NCI-H82 treated with DMSO at 0.1 percent for 48 hours (cell line): ENCODE measurements around the gene UNC5CL.

Experiments
- DNase-seq: peaks from one replicate; lab custom pipeline; 2025; ENCODE audit not compliant: unreplicated experiment; lab: John Stamatoyannopoulos, UW

The UNC5CL gene

DNA sequence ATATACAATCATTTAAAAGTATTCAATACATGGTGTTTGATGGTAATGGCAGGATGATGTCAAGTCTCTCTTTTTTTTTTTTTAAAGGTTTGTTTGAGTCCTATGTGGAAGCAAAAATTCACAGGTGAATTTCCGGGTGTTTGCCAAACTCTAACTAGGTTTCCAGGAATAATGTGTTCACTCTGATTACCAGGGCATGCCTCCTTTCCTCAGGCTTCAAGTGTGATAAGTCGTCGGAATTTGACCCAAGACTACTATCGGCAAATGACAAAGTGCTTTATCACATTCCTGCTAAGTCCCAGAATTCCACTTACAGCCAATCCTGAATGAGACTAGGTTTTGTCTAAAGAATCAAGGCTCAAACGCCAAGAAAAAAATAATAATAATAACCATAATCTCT is 25.8 kb upstream of the UNC5CL start:
- DNase-seq: no peak

DNA sequence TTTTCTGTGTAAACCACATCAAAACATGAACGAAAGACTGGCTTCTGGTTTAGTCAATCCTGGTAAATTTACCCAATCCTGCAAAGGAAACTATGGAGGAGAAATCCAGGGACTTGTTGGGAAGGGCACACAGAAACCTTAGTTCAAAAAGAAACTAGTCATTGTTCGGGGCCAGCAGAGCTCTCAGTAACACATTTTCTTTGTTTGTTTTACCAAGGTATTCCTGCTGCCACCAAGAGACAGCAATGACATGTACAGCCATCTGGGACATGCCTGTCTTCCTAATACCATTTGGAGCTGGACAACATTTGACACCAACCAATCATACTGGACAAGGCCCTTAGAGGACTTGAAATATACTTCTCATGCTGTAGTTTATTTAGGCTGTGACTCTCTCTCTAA is 24.9 kb upstream of the UNC5CL start:
- DNase-seq: no peak

DNA sequence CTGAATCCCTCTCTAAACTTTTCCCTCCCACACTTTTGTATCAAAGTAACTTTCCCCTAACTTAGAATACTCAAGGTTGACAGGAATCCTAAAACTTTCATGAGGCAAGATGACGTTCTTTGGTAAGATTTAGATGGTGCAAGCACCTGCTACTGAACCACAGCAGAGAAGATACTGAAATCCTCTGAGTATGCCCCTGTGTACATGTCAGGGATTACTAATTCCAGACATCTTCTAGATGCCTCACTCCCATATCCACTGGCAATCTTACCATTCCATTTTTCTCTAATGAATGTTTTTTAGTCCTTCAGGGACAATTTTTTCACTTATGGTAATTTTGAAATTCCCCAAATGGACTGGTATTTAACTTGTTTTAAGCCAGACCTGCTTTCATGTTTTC is 23.0 kb upstream of the UNC5CL start:
- no peak for DNase-seq

DNA sequence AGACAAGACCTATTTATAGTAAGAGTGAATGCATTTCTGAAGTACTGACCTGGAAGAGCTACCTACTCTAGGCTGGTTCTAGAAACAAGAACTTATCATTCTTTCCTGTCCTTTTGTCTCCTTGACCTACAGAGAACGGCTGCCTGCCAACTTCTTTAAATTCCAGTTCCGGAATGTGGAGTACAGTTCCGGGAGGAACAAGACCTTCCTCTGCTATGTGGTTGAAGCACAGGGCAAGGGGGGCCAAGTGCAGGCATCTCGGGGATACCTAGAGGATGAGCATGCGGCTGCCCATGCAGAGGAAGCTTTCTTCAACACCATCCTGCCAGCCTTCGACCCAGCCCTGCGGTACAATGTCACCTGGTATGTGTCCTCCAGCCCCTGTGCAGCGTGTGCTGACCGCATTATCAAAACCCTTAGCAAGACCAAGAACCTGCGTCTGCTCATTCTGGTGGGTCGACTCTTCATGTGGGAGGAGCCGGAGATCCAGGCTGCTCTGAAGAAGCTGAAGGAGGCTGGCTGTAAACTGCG is 22.2 kb upstream of the UNC5CL start:
- DNase-seq: no peak

DNA sequence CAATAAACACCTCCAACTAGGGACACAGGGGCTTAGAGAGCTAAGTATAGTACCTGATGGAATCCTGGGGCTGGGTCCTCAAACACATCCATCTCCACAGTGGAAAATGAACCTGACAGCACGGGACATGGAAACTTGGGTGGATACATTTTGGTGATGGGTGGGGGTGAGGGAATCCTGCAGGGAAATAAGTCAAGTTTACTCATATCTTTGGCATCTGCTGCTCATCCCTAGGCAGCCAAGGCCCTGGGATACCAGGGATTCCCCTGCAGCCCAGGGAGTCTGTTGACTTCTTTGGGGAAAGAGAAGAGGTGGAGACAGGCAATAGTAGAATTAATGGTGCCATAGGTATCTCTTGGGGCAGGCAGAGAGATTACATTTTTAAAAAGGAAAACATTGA is 20.5 kb upstream of the UNC5CL start:
- DNase-seq: no peak

DNA sequence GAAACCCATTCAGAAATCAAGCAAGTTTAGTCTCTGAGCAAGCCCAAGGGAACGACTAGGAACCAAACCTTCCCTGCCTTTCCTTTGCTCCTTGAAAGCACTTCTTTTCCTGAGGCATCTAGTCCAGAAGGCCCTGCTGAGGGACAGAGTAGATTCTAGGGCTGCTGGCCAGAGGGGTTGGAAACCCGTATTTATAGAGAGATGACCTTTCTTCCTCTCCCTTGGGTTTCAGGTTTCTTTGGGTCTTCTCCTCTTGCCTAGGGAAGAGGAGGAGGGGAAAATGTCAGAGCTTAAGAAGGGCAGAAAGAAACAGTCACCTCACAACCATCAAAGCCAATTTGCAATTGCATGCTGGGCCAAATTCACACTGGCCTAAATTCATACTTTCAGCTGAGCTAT is 19.8 kb upstream of the UNC5CL start:
- DNase-seq: no peak

DNA sequence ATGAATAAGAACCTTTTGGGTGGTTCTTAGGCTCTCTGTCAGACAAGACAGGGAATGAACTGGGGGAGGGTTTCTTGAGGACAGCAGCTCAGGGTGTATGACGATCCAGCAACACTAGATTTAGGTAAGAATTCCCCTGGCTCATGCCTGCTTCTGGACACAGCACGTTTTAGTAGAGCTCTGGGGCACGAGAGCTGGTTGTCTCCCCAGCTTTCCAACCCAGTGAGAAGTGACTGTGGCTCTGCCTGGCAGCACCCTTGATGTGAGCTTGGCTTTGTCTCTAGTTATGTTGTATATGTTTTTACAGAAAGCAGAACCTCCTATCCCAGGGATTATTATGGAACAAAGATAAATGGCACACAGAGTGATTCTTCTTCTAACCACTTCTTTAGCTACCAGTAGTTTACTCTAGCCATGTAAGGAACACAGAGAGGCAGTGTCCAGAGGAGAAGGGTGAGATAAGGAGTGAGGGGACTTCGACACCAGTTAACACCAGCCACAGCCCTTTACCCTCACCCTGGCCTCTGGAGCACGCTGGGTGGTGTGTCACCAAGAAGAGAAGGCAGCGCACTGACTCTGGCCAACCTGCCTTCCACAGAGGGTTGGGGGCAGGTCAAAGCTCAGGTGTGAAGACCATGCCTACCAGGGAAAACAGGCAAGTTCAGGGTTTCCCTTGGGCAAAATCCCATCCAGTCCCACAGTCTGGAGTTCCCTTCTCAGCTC is 17.9 kb upstream of the UNC5CL start:
- DNase-seq: no peak

DNA sequence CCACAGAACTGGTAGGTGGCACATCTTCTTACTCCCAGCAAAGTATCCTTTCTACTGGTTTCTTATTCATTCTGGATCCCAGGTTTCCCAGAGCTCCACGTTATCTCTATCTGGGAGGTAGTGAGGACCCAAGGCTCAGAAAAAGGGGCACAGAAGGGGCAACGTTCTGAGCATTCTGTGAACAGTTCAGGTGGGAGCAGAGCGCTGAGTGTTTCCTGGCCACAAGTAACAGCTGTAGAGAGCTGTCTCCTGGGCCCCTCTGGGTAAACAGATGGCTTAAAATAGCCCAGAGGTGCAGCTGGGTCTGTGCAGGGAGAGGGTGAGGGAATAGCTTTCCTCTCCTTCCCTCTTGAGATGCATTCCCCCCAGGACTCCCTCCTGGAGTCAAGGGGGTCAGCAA is 16.1 kb upstream of the UNC5CL start:
- peak; percentile 62 for DNase-seq

DNA sequence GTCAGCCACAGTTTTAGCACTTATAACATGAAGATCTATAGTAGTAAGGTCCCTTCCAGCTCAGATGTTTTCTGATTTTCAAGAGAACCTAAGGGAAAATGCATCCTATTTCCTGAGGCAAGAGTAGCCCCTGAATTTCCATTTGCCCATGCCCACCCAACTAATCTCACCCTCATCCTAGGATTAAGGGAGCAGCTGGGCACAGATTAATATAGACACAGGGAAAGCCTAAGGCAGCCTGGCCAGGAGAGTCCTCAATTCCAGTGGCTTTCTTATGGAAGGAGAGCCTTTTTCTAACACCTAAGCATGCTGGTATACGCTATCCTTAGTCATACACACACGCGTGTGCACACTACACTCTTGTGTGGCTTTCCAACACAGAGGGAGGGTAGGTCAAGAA is 15.5 kb upstream of the UNC5CL start:
- DNase-seq: peak; percentile 45

DNA sequence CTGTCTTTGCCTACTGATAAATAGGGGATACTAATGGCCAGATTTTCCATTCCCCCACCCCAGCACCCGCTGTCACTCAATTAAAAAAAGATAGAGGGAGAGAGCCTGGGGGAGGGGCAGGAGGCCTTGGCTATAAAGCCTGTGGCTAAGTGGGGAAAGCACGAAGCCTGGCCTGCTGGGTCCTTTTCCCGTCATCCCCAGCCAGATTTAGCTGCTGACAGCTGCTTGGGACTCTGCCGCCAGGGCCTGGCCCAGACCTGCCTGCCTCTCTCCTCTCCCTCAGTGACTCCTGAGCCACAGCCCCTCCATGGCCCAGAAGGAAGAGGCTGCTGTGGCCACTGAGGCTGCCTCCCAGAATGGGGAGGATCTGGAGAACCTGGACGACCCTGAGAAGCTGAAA is 14.0 kb upstream of the UNC5CL start, which contains the start of gene APOBEC2:
Gene APOBEC2, plus strand, starts transcription at position 162 of the 400 bp plus-strand sequence. Its CDS starts 146 bp downstream, at position 308.
- peak; percentile 85 for DNase-seq

DNA sequence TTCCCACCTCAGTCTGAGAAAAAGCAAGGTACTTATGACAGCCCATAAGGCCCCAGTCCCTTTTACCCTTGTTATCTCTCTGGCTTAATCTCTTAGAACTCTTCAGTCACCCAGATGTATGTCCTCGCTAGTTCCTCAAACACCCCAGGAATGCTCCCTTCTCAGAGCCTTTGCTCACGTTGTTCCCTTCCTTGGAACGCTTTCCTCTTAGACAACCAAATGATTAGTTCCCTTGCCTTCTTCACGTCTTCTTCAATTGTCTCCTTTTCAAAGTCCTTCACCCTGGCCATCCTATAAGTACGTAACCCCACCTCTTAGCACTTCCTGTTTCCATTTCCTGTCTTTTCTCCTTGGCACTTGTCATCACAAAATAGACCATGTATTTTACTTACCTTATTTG is 12.9 kb upstream of the UNC5CL start:
- DNase-seq: no peak

DNA sequence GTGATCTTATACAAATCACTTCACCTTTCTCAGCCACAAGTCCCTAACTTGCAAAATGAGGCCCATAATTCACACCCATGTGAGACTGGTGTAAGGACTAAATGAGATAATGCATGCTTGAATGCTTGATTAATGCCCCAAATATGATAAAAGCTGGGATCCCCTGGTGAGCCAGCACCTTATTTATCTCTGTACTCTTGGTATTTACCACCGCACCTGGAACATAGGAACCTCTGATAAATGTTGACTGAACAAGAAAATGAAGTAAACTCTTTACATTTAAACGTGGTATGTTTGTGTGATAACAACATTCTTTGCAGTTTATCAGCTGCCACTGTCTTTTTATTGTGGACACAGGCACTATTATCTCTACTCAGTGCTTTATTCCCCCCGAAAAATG is 11.5 kb upstream of the UNC5CL start:
- DNase-seq: no peak

DNA sequence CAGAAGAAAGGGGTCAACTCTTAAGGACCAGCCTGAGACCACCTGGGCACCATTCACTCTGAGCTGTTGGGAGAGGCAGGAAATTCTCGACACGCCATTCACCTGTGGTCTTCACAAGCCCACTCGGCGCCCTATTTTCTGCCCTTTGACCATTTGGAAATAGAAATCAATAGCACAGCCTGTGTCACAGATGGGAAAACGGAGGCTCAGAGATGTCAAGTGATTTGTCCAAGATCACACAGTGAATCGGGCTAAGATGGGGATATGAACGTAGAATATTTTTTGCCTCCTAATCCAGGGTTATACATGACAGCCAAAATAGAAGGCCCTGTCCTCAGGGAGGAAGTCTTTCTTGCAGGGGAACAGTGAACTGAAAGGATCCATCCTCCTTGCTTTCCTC is 10.9 kb upstream of the UNC5CL start:
- no peak for DNase-seq

DNA sequence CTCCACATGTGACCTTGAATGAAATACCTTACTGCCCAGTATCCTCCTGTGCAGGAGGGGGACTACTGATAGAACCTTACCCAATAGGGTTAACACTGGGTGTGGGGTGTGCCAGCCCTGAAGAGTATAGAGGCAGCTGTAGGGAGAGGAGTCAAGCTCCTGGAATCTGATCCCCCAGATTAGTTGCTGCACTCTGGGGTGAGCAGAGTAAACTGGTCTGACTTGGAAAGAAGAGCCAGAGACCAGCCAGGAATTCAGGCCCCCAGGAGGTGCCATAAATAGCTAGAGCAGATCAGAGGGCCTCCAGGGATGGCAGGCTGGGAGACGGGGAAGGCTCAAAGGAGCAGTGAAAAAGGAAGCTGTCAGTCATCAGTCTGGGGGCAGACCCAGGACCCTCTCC is 10.5 kb upstream of the UNC5CL start:
- DNase-seq: no peak

DNA sequence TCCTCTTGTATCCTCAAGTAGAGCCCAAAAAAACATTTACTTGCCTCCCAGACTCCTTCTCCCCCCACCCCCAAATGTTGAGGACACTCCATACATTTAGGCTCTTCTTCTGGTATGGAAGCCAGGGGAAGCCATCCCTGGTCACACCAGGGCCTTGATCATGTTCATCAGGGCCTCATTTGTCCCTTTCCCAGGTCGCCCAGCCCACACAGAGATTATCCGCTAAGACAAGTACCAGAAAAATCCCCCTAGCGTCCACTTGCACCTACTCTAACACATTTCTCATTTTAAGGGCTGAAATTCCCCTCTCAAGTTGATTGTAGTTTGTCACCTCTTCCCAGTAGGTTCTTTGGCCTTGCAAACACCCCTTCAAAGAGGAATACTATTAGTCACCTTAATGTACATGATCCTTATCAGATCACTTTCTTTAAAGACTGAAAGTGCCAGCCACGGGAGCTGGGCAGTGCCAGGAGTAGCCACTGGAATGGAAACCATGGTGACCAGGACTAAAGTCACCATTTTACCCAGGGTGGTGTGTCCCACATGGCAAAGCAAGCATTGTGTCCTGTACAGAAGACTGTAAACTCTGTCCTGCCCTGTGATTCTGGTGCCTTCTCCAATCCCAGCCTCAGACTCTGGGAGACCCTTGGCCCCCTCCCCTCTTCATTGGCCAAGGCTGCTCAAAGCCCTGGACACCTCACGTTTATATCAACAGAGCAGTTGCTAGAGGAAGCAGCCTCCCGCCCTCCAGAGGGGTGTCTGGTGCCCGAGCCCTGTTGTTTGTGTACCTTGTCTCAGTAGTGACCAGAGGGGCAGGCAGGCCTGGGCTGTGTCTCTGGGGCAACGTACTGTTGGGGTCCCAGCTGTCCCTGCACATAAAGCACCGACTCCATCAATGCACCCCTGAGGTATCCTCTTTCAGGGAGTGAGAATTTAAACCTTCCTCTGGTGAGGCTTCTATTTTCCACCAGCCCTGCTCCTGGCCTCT is 9.0 kb upstream of the UNC5CL start:
- DNase-seq: no peak

DNA sequence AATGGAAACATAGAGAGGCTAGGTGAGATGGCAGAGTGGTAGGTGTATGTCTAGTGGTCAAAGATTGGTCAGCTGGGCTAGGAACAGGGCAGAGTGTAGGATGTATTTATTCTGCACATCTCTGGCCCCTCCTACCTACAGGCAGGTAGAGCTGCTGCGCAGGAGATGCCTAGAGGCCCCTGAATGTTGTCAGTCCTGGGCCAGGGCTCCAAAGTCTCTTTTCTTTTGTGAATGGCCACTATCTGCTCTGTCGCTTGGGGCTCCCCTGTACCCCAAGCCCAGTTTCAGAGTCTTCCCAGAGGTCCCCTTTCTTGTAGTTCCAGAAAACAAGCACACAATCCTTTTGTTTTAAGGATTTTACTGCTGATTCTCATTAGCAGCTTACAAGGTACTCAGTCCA is 8.3 kb upstream of the UNC5CL start:
- DNase-seq: no peak

DNA sequence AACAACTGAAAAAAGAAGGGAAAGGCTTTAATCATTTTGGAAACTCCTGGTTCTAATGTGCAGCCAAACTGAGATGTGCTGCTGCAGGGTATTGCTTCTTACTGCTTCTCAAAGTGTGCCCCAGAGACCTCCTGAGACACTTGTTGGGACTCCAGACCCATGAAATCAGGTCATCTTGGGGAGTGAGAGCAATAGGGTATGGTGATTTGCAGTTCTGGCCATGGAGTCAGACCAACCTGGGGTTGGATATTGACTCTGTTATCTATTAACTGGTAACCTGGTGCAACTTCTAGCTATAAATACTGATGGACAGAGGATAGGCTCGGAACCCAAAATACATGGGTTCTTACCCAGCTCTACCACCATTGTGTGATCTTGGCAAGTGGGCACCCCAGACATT is 7.1 kb upstream of the UNC5CL start:
- DNase-seq: no peak

DNA sequence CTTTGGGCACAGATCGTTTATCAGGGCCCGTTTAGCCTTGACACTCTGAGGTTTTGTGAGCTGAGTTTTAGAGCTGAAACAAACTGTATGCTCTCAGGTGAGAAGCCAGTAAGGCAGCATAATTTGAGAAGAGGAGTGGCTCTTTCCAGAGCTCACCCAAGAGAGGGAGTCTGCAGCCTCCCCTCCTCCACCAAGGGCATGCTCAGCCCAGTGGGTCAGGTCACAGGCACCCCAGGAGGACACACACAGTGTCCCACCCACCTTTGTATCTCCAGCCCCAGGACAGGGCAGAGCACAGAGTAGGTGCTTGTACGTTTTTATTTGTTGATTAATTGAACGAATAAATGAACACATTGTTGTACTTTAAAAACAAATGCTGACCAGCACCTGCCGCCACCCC is 6.6 kb upstream of the UNC5CL start:
- no peak for DNase-seq

DNA sequence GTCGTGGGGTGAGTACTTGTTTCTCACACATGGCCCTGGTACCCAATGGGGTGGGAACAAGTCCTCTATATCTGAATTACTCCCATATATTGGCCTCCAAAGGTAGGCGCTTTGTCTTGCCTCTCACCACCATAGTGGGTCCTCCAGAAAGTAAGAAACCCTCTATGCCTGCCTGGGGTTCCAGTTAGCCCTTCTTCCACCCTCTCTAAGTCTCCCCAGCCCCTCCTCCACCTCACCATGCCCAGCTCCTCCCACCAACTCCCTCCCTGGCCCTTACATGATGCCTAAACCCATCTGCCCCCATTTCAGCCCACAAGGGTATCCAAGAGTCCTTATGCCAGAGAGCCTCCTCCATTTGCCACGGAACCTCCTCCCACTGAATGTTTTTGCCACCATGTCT is 4.1 kb upstream of the UNC5CL start:
- DNase-seq: no peak

DNA sequence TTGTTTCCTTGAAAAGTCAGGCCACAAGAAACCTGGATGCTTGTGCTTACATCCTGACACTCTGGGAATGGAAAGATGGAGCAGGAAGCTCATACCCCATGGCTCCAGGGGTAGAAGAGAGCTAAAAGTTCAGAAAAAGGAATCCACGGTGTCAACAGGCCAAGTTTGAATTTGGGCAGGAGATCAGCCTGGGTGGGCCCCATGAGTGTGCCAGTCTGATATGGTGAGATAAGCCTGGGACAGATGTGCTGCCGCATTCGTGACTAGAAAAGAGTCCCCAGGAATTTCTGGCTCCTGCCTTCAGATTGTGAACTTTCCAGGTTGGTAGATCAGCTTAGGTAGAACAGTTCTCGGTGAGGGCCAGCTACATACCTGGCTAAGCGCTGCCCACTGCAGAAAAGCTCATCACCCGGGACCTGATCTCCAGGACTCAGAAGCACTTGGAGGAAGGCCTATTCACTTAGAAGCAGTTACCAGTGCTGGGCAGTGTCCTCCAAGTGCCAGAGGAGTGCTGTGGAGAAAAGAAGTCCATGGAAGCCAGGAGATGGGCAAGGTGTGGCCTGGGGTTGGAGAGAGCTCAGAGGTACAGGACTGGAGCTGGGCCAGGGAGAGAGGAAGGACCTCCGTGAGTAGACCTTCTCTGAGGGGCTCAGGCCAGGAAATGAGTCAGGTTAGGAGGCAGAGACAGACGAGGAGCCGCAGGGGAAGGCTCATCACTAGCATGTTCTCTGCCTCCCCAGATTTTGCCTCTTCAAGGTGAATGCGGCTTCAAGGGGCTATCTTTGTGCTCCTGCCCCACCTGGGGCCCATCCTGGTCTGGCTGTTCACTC is 3.4 kb upstream of the UNC5CL start, which contains the start of gene TSPO2:
Gene TSPO2, plus strand, starts transcription at position 242 of the 830 bp plus-strand sequence. Its CDS starts 519 bp downstream, at position 761.
- DNase-seq: no peak
